WTC11 (cell line): ENCODE results near the gene TDRD9. TPM values are rescaled to one million over a fixed set of nuclear protein-coding genes. Genes with fewer than 3 reads are reported as not detected.

Source experiments
- CREM ChIP-seq: sonication (generic); formaldehyde crosslinking; IDR thresholded peaks from 2 replicates; pipeline ENCODE4 v1.8.1; 2022; ENCODE audit warnings: mild to moderate bottlenecking, missing genetic modification reagents, moderate library complexity
- E2F5 ChIP-seq: sonication (generic); formaldehyde crosslinking; IDR thresholded peaks from 2 replicates; pipeline ENCODE4 v1.8.1; 2022; ENCODE audit warnings: mild to moderate bottlenecking, moderate library complexity, missing genetic modification reagents
- ELF4 ChIP-seq: sonication (generic); formaldehyde crosslinking; IDR thresholded peaks from 2 replicates; pipeline ENCODE4 v1.8.1; 2022; ENCODE audit warnings: low read depth, mild to moderate bottlenecking, moderate library complexity, missing genetic modification reagents
- ERG ChIP-seq: fragments of 250-450 bp; sonication (Bioruptor Pico); IDR thresholded peaks from 2 replicates; pipeline ENCODE4 v1.8.0; 2021; ENCODE audit warnings: mild to moderate bottlenecking
- ESRRA ChIP-seq: sonication (generic); formaldehyde crosslinking; IDR thresholded peaks from 2 replicates; pipeline ENCODE4 v1.8.1; 2022; ENCODE audit warnings: mild to moderate bottlenecking, missing genetic modification reagents, borderline replicate concordance
- ETV6 ChIP-seq: sonication (generic); formaldehyde crosslinking; IDR thresholded peaks from 2 replicates; pipeline ENCODE4 v1.8.1; 2022; ENCODE audit warnings: mild to moderate bottlenecking, missing genetic modification reagents
- FOXP1 ChIP-seq: sonication (generic); formaldehyde crosslinking; IDR thresholded peaks from 2 replicates; pipeline ENCODE4 v1.8.0; 2022; ENCODE audit warnings: missing genetic modification reagents, mild to moderate bottlenecking, moderate library complexity, borderline replicate concordance
- GABPB1 ChIP-seq: sonication (generic); formaldehyde crosslinking; IDR thresholded peaks from 2 replicates; pipeline ENCODE4 v1.8.1; 2023; ENCODE audit warnings: mild to moderate bottlenecking, missing genetic modification reagents
- MYBL2 ChIP-seq: sonication (generic); formaldehyde crosslinking; IDR thresholded peaks from 2 replicates; pipeline ENCODE4 v1.8.1; 2023; ENCODE audit warnings: mild to moderate bottlenecking, moderate library complexity, missing genetic modification reagents
- NR3C1 ChIP-seq: sonication (generic); formaldehyde crosslinking; conservative IDR thresholded peaks from 2 replicates; pipeline ENCODE4 v1.8.1; 2023; ENCODE audit warnings: low read depth, mild to moderate bottlenecking, missing genetic modification reagents
- RORB ChIP-seq: fragments of 250-450 bp; sonication (Bioruptor Pico); IDR thresholded peaks from 2 replicates; pipeline ENCODE4 v1.9.0; 2021; ENCODE audit warnings: mild to moderate bottlenecking
- SMAD3 ChIP-seq: sonication (generic); formaldehyde crosslinking; IDR thresholded peaks from 2 replicates; pipeline ENCODE4 v1.8.0; 2022; ENCODE audit warnings: missing genetic modification reagents, mild to moderate bottlenecking, borderline replicate concordance
- SOX15 ChIP-seq: fragments of 250-450 bp; sonication (Bioruptor Pico); IDR thresholded peaks from 2 replicates; pipeline ENCODE4 v1.9.0; 2021; ENCODE audit warnings: mild to moderate bottlenecking
- TEAD1 ChIP-seq: sonication (generic); formaldehyde crosslinking; IDR thresholded peaks from 2 replicates; pipeline ENCODE4 v1.8.0; 2022; ENCODE audit warnings: mild to moderate bottlenecking, missing genetic modification reagents
- USF2 ChIP-seq: sonication (generic); formaldehyde crosslinking; IDR thresholded peaks from 2 replicates; pipeline ENCODE4 v1.8.1; 2023; ENCODE audit warnings: mild to moderate bottlenecking, missing genetic modification reagents, moderate library complexity
- ZBTB21 ChIP-seq: sonication (generic); formaldehyde crosslinking; IDR thresholded peaks from 2 replicates; pipeline ENCODE4 v1.8.1; 2023; ENCODE audit warnings: mild to moderate bottlenecking, missing genetic modification reagents, borderline replicate concordance
- ZNF232 ChIP-seq: sonication (generic); formaldehyde crosslinking; IDR thresholded peaks from 2 replicates; pipeline ENCODE4 v1.8.0; 2022; ENCODE audit warnings: mild to moderate bottlenecking, missing genetic modification reagents
- ZNF281 ChIP-seq: sonication (generic); formaldehyde crosslinking; IDR thresholded peaks from 2 replicates; pipeline ENCODE4 v1.8.0; 2023; ENCODE audit warnings: mild to moderate bottlenecking, missing genetic modification reagents
- ZNF532 ChIP-seq: fragments of 250-450 bp; sonication (Bioruptor Pico); IDR thresholded peaks from 2 replicates; pipeline ENCODE4 v1.9.0; 2021; ENCODE audit warnings: mild to moderate bottlenecking, borderline replicate concordance
- total RNA-seq: library from RNA; stranded (reverse); gene quantifications from 3 replicates; pipeline ENCODE4 v1.2.3, GENCODE V29; 2021
- TF ChIP-seq, protein P1 (sequence below): fragments of 250-450 bp; sonication (Bioruptor Pico); IDR thresholded peaks from 2 replicates; pipeline ENCODE4 v1.9.0; 2021; ENCODE audit warnings: moderate library complexity, mild to moderate bottlenecking, inconsistent platforms, borderline replicate concordance
- TF ChIP-seq, protein P2 (sequence below): sonication (generic); formaldehyde crosslinking; IDR thresholded peaks from 2 replicates; pipeline ENCODE4 v1.8.1; 2023; ENCODE audit warnings: mild to moderate bottlenecking, missing genetic modification reagents
- TF ChIP-seq, protein P3 (sequence below): sonication (generic); formaldehyde crosslinking; IDR thresholded peaks from 2 replicates; pipeline ENCODE4 v1.8.1; 2023; ENCODE audit warnings: mild to moderate bottlenecking, moderate library complexity, missing genetic modification reagents
- TF ChIP-seq, protein P4 (sequence below): sonication (generic); formaldehyde crosslinking; IDR thresholded peaks from 2 replicates; pipeline ENCODE4 v1.8.0; 2022; ENCODE audit warnings: mild to moderate bottlenecking, missing genetic modification reagents

The TDRD9 gene
- total RNA-seq, 1 experiment from 2014 or later, result 0.17 TPM

DNA sequence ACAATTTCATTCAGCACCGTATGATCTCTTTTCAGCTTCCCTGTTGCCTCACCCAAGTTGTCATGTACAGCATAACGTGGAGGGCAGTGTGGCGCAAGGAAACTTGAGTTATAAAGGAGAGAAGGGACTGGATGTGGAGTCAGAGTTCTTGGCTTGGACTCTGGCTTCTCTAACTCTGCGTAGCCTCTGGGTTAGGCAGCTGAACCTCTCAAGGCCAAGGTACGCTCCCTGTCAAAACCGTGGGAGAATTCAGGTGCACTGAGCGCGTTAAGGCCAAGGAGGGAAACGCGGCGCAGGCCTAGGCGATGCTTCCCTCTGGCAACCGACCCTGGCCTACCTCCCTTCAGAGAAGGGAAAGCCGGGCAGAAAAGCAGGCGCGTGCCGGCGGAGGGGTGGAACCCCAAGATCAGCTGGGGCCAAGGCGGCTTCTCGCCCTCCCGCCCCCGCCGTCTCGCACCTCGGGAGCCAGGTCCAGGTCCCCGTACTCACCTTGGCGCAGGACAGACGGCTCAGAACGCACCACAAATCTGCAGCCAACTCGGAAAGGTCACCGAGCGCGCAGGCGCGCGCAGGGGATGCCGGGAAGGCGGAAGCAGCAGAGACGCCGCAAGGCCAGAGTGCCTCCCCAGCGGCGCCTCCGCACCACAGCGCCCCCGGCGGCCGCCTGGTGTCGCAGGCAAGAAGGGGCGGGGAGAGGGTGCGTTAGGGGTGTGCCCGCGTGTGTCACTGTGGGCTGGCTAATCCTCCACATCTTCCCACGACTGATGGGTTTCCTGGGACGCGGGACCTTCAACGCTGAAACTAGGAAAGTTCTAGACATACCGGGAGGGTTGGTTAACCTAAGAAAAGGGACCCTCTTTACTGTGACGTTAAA is 7.0 kb upstream of the TDRD9 start (continued):
- TF ChIP-seq ZNF532 (no peak), ERG (CRISPR knock-in tag) (no peak), RORB (CRISPR knock-in tag) (no peak), FOXP1 (CRISPR knock-in tag) (peak; percentile 63; the same call in 1 of the 2 replicates), CREM (CRISPR knock-in tag) (no peak), ESRRA (CRISPR knock-in tag) (peak; percentile 90), ZNF281 (0 out of 2 replicates have a peak, but pooled peaks have one; percentile 8), E2F5 (CRISPR knock-in tag) (peak; percentile 81), ELF4 (CRISPR knock-in tag) (no peak), ETV6 (peak; percentile 83; the same call in 1 of the 2 replicates), ZBTB21 (CRISPR knock-in tag) (no peak), SOX15 (CRISPR knock-in tag) (no peak), TEAD1 (CRISPR knock-in tag) (no peak; the same call in 1 of the 2 replicates), ZNF232 (peak; percentile 89), GABPB1 (CRISPR knock-in tag) (peak; percentile 80), MYBL2 (CRISPR knock-in tag) (peak; percentile 64; the same call in 1 of the 2 replicates), SMAD3 (no peak), USF2 (CRISPR knock-in tag) (no peak), NR3C1 (CRISPR knock-in tag) (no peak)
- TF ChIP-seq, protein P1, sequence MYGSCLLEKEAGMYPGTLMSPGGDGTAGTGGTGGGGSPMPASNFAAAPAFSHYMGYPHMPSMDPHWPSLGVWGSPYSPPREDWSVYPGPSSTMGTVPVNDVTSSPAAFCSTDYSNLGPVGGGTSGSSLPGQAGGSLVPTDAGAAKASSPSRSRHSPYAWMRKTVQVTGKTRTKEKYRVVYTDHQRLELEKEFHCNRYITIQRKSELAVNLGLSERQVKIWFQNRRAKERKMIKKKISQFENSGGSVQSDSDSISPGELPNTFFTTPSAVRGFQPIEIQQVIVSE, result no peak
- TF ChIP-seq, protein P2, sequence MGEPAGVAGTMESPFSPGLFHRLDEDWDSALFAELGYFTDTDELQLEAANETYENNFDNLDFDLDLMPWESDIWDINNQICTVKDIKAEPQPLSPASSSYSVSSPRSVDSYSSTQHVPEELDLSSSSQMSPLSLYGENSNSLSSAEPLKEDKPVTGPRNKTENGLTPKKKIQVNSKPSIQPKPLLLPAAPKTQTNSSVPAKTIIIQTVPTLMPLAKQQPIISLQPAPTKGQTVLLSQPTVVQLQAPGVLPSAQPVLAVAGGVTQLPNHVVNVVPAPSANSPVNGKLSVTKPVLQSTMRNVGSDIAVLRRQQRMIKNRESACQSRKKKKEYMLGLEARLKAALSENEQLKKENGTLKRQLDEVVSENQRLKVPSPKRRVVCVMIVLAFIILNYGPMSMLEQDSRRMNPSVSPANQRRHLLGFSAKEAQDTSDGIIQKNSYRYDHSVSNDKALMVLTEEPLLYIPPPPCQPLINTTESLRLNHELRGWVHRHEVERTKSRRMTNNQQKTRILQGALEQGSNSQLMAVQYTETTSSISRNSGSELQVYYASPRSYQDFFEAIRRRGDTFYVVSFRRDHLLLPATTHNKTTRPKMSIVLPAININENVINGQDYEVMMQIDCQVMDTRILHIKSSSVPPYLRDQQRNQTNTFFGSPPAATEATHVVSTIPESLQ (CRISPR knock-in tag), result no peak
- TF ChIP-seq, protein P3, sequence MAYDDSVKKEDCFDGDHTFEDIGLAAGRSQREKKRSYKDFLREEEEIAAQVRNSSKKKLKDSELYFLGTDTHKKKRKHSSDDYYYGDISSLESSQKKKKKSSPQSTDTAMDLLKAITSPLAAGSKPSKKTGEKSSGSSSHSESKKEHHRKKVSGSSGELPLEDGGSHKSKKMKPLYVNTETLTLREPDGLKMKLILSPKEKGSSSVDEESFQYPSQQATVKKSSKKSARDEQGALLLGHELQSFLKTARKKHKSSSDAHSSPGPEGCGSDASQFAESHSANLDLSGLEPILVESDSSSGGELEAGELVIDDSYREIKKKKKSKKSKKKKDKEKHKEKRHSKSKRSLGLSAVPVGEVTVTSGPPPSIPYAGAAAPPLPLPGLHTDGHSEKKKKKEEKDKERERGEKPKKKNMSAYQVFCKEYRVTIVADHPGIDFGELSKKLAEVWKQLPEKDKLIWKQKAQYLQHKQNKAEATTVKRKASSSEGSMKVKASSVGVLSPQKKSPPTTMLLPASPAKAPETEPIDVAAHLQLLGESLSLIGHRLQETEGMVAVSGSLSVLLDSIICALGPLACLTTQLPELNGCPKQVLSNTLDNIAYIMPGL (CRISPR knock-in tag), result peak; percentile 75; the same call in 1 of the 2 replicates
- TF ChIP-seq, protein P4, sequence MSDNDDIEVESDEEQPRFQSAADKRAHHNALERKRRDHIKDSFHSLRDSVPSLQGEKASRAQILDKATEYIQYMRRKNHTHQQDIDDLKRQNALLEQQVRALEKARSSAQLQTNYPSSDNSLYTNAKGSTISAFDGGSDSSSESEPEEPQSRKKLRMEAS (CRISPR knock-in tag), result peak; percentile 82
